Measurements from ENCODE around the gene PSD4. TPM values are rescaled to one million over a fixed set of nuclear protein-coding genes. Genes with fewer than 3 reads are reported as not detected.

PSD4 gene
- total RNA-seq, 1 experiment from 2014 or later: 46.6 TPM

DNA sequence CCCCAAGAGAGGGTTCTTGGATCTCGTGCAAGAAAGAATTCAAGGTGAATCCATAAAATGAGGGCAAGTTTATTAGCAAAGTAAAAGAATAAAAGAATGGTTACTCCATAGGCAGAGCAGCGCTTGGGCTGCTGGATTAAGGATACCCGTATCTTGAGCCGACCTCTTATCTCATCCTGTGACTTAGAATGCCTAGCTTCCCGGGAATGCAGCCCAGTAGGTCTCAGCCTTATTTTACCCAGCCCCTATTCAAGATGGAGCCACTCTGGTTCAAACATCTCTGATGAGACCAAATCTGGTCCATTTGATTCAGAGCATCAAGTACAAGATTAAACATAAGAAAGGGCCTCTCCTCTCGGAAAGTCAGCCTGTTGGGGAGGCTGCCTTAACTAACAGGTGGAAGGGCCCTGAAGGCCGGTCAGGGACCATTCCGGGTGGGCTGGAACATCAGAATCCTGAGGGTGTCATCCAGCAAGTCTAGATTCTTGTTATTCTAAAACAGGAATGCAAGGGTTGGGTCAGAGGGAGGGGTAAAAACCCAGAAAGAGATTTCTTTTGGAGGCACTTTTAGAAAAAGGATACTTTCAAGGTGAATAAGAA, 5.8 kb downstream of the PSD4 start:
- intact Hi-C loops (cut with micrococcal nuclease): no loop called here
- Histone ChIP-seq H3K4me2 (ENCODE audit: low read length) (no peak overlapping the region), H2AFZ (ENCODE audit: low read length) (no peak overlapping the region), H3K27ac (ENCODE audit: low read length) (no peak overlapping the region), H3K9me2 (replicated peaks; ENCODE audit: low read length) (no peaks in the 10 kb centered on the region), H3K27me3 (ENCODE audit: low read length) (no peaks in the 10 kb centered on the region), H3K9ac (ENCODE audit: low read length) (no peak overlapping the region), H3K79me2 (ENCODE audit: low read length) (no peaks in the 10 kb centered on the region), H3K9me3 (ENCODE audit: low read length) (no peaks in the 10 kb centered on the region), H3K4me3 (ENCODE audit: low read length) (no peak overlapping the region), H3K36me3 (ENCODE audit: low read depth, low read length) (no peaks in the 10 kb centered on the region), H3F3A (ENCODE audit: low read length, unreplicated experiment) (no peaks in the 10 kb centered on the region), H3K4me1 (ENCODE audit: insufficient read depth, low read length) (no peaks in the 10 kb centered on the region), H4K20me1 (ENCODE audit: low read length) (no peaks in the 10 kb centered on the region)
- ChIA-PET CTCF (no interaction called here), POLR2A (ENCODE audit: unreplicated experiment) (no interaction called here)
- ATAC-seq (no peak), DNase-seq (no peak)
- no peak for TF ChIP-seq EZH2 (IDR thresholded peaks at IDR 0.05; ENCODE audit: low read length, unreplicated experiment)
- TF ChIP-seq EZH2phosphoT487 (IDR thresholded peaks at IDR 0.05; ENCODE audit: borderline replicate concordance, low read length): no peak
- TF ChIP-seq, protein P1, sequence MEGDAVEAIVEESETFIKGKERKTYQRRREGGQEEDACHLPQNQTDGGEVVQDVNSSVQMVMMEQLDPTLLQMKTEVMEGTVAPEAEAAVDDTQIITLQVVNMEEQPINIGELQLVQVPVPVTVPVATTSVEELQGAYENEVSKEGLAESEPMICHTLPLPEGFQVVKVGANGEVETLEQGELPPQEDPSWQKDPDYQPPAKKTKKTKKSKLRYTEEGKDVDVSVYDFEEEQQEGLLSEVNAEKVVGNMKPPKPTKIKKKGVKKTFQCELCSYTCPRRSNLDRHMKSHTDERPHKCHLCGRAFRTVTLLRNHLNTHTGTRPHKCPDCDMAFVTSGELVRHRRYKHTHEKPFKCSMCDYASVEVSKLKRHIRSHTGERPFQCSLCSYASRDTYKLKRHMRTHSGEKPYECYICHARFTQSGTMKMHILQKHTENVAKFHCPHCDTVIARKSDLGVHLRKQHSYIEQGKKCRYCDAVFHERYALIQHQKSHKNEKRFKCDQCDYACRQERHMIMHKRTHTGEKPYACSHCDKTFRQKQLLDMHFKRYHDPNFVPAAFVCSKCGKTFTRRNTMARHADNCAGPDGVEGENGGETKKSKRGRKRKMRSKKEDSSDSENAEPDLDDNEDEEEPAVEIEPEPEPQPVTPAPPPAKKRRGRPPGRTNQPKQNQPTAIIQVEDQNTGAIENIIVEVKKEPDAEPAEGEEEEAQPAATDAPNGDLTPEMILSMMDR (conservative IDR thresholded peaks at IDR 0.05; ENCODE audit: low read depth, low read length): no peak
- no TSS peak for BruUV-seq (replicated peaks)

DNA sequence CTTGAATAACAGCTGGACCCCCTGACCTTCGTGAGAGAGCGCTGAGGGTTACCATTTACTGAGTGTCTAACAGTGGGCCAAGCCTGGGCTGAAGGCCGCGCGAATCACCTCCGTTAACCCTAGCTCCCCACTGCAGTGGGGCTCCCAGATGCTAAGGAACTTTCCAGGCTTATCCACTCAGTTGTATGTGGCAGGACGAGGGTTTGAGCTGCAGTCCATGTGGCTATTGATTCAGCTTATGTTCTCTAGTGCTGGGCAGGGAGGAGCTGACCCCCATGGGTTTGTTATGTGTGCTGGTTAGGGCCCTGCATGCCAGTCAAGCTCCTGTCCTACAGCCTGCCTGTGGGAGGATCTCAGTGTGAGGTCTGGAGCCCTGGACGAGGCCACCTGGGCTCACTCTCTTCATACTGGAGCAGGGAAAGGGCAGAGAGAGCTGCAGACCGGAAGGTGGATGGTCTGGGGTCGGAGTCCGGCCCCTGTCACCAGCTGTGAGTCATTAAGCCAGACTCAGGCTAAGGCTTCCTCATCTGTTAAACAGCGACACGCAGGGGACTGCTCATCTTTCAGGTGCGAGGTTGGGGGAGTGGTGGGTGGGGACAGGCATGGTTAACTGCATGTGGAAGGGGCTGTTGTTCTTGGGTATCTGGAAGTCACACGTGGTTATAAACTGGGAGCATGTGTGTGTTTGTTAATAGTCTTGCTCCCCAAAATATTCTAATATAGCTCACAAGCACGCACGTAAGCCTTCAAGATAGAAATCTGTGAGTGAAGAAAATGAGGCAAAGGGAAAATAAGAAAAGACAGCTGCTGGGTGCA, 6.6 kb downstream of the PSD4 start:
- POLR2A ChIA-PET (ENCODE audit: unreplicated experiment): no interaction called here
- H2AFZ ChIP-seq (ENCODE audit: low read length): no peak overlapping the region
- no peaks in the 10 kb centered on the region for H3K79me2 ChIP-seq (ENCODE audit: low read length)
- TF ChIP-seq, protein P1 (conservative IDR thresholded peaks at IDR 0.05; ENCODE audit: low read depth, low read length): no peak
- no peak for TF ChIP-seq EZH2 (IDR thresholded peaks at IDR 0.05; ENCODE audit: low read length, unreplicated experiment)
- no peak for TF ChIP-seq EZH2phosphoT487 (IDR thresholded peaks at IDR 0.05; ENCODE audit: borderline replicate concordance, low read length)
- no peaks in the 10 kb centered on the region for H3K36me3 ChIP-seq (ENCODE audit: low read depth, low read length)
- no peaks in the 10 kb centered on the region for H3K27me3 ChIP-seq (ENCODE audit: low read length)
- CTCF ChIA-PET: no interaction called here
- intact Hi-C loops (cut with micrococcal nuclease): no loop called here
- no peaks in the 10 kb centered on the region for H3K9me3 ChIP-seq (ENCODE audit: low read length)
- H4K20me1 ChIP-seq (ENCODE audit: low read length): no peaks in the 10 kb centered on the region
- DNase-seq (no peak), ATAC-seq (no peak)
- no peak overlapping the region for H3K4me2 ChIP-seq (ENCODE audit: low read length)
- H3F3A ChIP-seq (ENCODE audit: low read length, unreplicated experiment): no peaks in the 10 kb centered on the region
- H3K4me3 ChIP-seq (ENCODE audit: low read length): no peak overlapping the region
- BruUV-seq (replicated peaks): no TSS peak
- no peaks in the 10 kb centered on the region for H3K4me1 ChIP-seq (ENCODE audit: insufficient read depth, low read length)
- no peak overlapping the region for H3K9ac ChIP-seq (ENCODE audit: low read length)
- no peak overlapping the region for H3K27ac ChIP-seq (ENCODE audit: low read length)
- no peaks in the 10 kb centered on the region for H3K9me2 ChIP-seq (replicated peaks; ENCODE audit: low read length)

Measured in PC-3 (cell line).